ENCODE results near the gene TIPRL.

TIPRL gene

DNA sequence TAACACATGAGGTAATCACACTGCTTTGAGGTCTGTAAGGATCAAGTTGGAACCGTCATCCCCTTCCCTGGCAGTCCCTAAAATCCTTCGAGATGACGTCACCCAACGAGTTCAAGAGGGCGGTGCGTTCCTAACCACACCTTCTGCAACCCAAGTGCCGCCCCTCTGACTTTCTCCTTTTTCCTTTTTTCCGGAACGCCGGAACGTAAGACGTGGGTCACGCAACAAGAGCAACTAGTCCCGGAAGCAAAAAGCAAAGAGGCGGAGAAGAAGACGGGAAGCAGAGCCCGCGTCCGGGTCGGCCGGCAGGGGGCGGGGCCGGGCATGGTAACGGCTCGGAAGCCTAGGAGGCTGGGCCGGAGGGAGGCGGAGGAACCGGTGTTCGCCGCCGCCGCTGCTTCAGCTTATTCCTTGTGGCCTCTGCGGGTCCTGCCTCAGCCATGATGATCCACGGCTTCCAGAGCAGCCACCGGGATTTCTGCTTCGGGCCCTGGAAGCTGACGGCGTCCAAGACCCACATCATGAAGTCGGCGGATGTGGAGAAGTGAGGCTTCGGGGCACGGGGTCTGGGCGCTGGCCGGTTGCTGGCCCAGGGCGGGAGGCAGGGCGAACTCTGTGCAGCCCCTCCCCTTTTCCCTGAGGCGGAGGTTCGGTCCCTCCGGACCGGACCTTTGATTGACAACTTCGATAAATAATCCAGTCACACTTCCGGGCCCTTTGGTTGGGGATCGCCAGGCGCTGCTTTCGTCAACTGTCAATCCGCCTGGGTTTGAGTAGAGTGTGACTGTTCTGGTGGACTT is at the start of gene TIPRL:
Gene TIPRL (plus strand): TSS at position 325 of the 800 bp plus-strand sequence. CDS start 116 bp downstream, at position 441.
- H3K36me3 Mint-ChIP-seq (ENCODE audit: low read depth) = no peaks in the 10 kb centered on the region
- H3K9me3 Mint-ChIP-seq = peaks cover 2% of the 10 kb centered on the region
- TF ChIP-seq, protein P1, sequence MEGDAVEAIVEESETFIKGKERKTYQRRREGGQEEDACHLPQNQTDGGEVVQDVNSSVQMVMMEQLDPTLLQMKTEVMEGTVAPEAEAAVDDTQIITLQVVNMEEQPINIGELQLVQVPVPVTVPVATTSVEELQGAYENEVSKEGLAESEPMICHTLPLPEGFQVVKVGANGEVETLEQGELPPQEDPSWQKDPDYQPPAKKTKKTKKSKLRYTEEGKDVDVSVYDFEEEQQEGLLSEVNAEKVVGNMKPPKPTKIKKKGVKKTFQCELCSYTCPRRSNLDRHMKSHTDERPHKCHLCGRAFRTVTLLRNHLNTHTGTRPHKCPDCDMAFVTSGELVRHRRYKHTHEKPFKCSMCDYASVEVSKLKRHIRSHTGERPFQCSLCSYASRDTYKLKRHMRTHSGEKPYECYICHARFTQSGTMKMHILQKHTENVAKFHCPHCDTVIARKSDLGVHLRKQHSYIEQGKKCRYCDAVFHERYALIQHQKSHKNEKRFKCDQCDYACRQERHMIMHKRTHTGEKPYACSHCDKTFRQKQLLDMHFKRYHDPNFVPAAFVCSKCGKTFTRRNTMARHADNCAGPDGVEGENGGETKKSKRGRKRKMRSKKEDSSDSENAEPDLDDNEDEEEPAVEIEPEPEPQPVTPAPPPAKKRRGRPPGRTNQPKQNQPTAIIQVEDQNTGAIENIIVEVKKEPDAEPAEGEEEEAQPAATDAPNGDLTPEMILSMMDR (IDR thresholded peaks at IDR 0.05; ENCODE audit: unreplicated experiment in 3 of 3) = peak; percentile 57 to 71 (median 61)
- H3K4me1 Mint-ChIP-seq = no peaks in the 10 kb centered on the region
- H3K27ac Mint-ChIP-seq = no peak within 1 kb of the TSS
- no peaks in the 10 kb centered on the region for H3K27me3 Mint-ChIP-seq (ENCODE audit: low read depth)
- H3K4me3 Mint-ChIP-seq = no peak within 1 kb of the TSS

DNA sequence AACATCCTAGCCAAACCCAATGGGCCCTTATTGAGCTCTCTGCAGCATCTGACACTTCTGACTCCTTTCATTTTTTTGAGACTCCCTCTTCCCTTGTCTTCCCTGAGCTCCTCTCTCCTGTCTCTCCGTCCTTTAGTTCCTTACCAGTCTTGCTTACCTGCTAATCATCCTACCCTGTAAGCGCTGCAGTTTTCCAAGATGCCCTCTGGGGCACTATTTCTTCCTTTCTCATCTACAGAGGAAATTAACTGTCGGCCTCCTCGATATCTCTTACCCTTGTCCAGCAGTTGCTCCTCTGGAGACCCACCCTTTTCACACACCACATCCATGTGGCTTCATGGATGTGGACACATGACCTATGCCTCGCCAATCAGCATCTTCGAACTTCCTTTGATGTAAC is 48.8 kb upstream of the TIPRL start:
- Mint-ChIP-seq H3K27ac (no peak overlapping the region), H3K4me1 (peaks cover 26% of the 10 kb centered on the region), H3K9me3 (peaks cover 4% of the 10 kb centered on the region), H3K36me3 (ENCODE audit: low read depth) (peaks cover 72% of the 10 kb centered on the region), H3K27me3 (ENCODE audit: low read depth) (no peaks in the 10 kb centered on the region), H3K4me3 (no peak overlapping the region)
- TF ChIP-seq, protein P1 (IDR thresholded peaks at IDR 0.05; ENCODE audit: unreplicated experiment in 3 of 3) = no peak

DNA sequence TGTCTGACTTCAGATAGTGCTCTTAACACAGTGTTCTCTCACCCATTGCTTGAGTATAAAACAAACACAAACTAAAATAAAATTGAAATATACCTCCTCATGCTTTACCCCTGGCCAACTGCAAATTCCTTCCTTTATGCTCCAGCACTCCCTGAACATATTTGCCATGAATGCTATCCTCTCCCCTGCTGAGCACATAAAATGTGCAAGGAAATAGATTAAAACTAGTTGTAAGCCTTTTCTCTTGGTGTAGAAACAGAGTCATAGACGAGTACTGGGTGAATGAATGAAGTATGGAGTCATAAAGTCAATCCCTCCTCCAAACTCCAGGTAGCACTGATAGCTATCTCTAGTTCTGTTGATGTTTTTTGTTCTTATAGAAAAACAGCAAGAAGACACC is 44.6 kb upstream of the TIPRL start:
- Mint-ChIP-seq H3K27me3 (ENCODE audit: low read depth) (no peaks in the 10 kb centered on the region), H3K36me3 (ENCODE audit: low read depth) (peaks cover 32% of the 10 kb centered on the region), H3K4me1 (peaks cover 38% of the 10 kb centered on the region), H3K9me3 (no peaks in the 10 kb centered on the region), H3K4me3 (peak overlapping the region; percentile 86 to 97 (median 94)), H3K27ac (peak overlapping the region in 2 of 3 experiments; percentile 7 to 91)
- TF ChIP-seq, protein P1 (IDR thresholded peaks at IDR 0.05; ENCODE audit: unreplicated experiment in 3 of 3) = no peak

DNA sequence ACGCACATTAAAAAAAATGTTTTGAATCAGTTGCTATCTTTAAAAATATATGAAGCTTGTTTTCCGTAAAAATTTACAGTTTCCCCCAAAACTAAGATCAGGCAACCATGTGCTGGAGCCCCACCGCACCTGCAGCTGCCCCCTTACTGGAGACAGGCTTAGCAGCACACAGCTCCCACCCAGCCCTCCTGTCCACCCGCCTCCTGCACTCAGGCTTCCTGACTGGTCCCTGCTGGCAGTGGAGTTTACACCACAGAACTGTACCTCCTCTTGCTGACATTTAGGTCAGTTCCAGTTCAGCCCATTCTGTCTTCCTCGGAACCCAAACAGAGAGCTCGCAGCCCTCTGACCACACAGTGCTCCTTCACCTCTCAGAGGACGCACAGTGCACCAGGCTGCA is 44.1 kb upstream of the TIPRL start:
- H3K27me3 Mint-ChIP-seq (ENCODE audit: low read depth) = no peaks in the 10 kb centered on the region
- TF ChIP-seq, protein P1 (IDR thresholded peaks at IDR 0.05; ENCODE audit: unreplicated experiment in 3 of 3) = no peak
- peak overlapping the region; percentile 6 to 91 (median 86) for H3K27ac Mint-ChIP-seq
- peaks cover 38% of the 10 kb centered on the region for H3K4me1 Mint-ChIP-seq
- peaks cover 29% of the 10 kb centered on the region for H3K36me3 Mint-ChIP-seq (ENCODE audit: low read depth)
- H3K4me3 Mint-ChIP-seq = peak overlapping the region; percentile 86 to 97 (median 94)
- H3K9me3 Mint-ChIP-seq = no peaks in the 10 kb centered on the region

DNA sequence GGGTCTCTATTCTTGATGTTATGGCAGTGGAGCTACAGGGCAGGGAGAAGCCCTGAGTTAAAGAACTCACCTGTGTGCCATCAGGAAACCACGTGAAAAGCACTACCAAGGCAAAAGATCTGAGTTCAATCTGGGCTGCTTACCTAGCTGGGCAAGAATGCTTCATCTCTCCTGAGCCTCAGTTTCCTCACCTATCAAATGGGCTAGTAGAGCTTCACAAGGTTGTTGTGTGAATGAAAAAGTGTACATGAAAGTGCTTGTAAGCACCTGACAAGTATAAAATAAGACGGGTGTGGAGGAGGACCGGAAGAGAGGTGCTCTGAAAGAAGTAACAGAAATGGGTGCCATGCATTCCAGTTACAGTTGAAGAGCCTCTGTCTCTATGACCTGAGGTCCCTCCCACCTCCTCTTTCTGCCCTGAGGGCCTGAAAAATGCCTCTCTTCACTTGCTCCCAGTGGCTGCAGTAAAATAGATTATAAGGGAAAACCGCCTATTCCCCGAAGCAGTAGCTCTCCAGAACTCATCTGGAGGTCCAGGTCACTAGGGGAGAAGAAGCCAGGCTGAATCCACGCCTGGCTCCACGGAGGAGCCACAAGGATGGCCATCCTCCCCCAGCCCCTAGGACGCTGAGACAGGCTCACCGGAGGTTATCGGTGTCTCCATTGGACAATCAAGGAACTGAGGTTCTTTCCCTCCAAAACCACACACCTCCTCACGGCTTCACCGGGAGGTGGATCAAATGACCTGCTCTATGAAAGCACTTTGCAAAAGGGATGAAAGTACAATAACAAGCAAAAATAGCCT is 43.4 kb upstream of the TIPRL start:
- Mint-ChIP-seq H3K36me3 (ENCODE audit: low read depth) (peaks cover 23% of the 10 kb centered on the region), H3K27ac (peak overlapping the region; percentile 86 to 95 (median 91)), H3K27me3 (ENCODE audit: low read depth) (peaks cover under 1% of the 10 kb centered on the region), H3K9me3 (no peaks in the 10 kb centered on the region), H3K4me3 (peak overlapping the region; percentile 86 to 97 (median 94)), H3K4me1 (peaks cover 39% of the 10 kb centered on the region)
- TF ChIP-seq, protein P1 (IDR thresholded peaks at IDR 0.05; ENCODE audit: unreplicated experiment in 3 of 3) = no peak

Measured in nephron (organoid).